Peyer's patch (tissue), 4 donors: ENCODE results near the gene SMG6. TPM values are rescaled to one million over a fixed set of nuclear protein-coding genes. Genes with fewer than 3 reads are reported as not detected.

Experiments
- DNase-seq, 3 donors: peaks; one replicate each; pipeline ENCODE4 v3.0.0-alpha.2; 2017 to 2019
- H3K27ac ChIP-seq, 4 donors: fragments of 200-600 bp; sonication (generic); one replicate each; pipeline ENCODE4 v1.5.1; 2016 to 2019
- H3K27me3 ChIP-seq, 2 donors: fragments of 200-600 bp; sonication (generic); one replicate each; pipeline ENCODE4 v1.5.1; 2019
- H3K36me3 ChIP-seq, 3 donors: fragments of 200-600 bp; sonication (generic); one replicate each; pipeline ENCODE4 v1.5.1; 2016 to 2019
- H3K4me1 ChIP-seq, 4 donors: fragments of 200-600 bp; sonication (generic); one replicate each; pipeline ENCODE4 v1.5.1; 2016 to 2019
- H3K4me3 ChIP-seq, 4 donors: fragments of 200-600 bp; sonication (generic); 1 replicate in 3 of 4; 2 replicates in 1 of 4; pipeline ENCODE4 v1.5.1; 2016 to 2019; ENCODE audit warnings: mild to moderate bottlenecking in 1 of 4
- H3K9me3 ChIP-seq, 4 donors: fragments of 200-600 bp; sonication (generic); one replicate each; pipeline ENCODE4 v1.5.1; 2016 to 2019; ENCODE audit warnings: mild to moderate bottlenecking in 1 of 4
- CTCF ChIP-seq, 6 experiments: fragments of 450-650 bp in 4 of 6; fragments of 200-600 bp in 2 of 6; sonication (generic) in 1 of 6; IDR thresholded peaks; one replicate each; pipeline ENCODE4 v1.5.1; 2017 to 2019; ENCODE audit warnings: antibody characterized with exemption in 6 of 6, mild to moderate bottlenecking in 3 of 6, moderate library complexity in 1 of 6
- POLR2A ChIP-seq, 2 donors: fragments of 450-650 bp; IDR thresholded peaks; one replicate each; pipeline ENCODE4 v1.5.1; 2017; ENCODE audit warnings: antibody characterized with exemption in 2 of 2, mild to moderate bottlenecking in 2 of 2, moderate library complexity in 2 of 2
- total RNA-seq, 4 donors: library from RNA; depleted of rRNA; stranded (reverse); fragments of >200 nt; gene quantifications; one replicate each; pipeline ENCODE4 v1.1.0, GENCODE V29; 2016

The SMG6 gene
- total RNA-seq, 4 donors from 2014 or later, result 33.3 to 139 (median 67.4) TPM

- no peaks in the 10 kb centered on the region for H3K27me3 ChIP-seq
- no peak for DNase-seq
- peaks cover 4 to 13% (median 7%) of the 10 kb centered on the region in 4 donors for H3K4me1 ChIP-seq
- H3K4me3 ChIP-seq, result no peak overlapping the region
- no peak overlapping the region for H3K27ac ChIP-seq
- H3K36me3 ChIP-seq, result peaks cover 0 to 34% (median 0%) of the 10 kb centered on the region in 3 donors
- H3K9me3 ChIP-seq, result no peaks in the 10 kb centered on the region
- TF ChIP-seq POLR2A (IDR thresholded peaks at IDR 0.05) (no peak), CTCF (IDR thresholded peaks at IDR 0.05) (no peak)
Observed at GRCh38 chr17:2034157-2034556, 269.4 kb downstream of the SMG6 start.

GRCh38 chr17:2033153-2033552 is 270.4 kb downstream of the SMG6 start:
- DNase-seq, result no peak
- no peak overlapping the region for H3K4me3 ChIP-seq
- H3K27ac ChIP-seq, result no peak overlapping the region
- TF ChIP-seq POLR2A (IDR thresholded peaks at IDR 0.05) (no peak), CTCF (IDR thresholded peaks at IDR 0.05) (no peak)
- peaks cover 0 to 29% (median 0%) of the 10 kb centered on the region in 3 donors for H3K36me3 ChIP-seq
- H3K27me3 ChIP-seq, result no peaks in the 10 kb centered on the region
- H3K4me1 ChIP-seq, result peaks cover 4 to 13% (median 7%) of the 10 kb centered on the region in 4 donors
- H3K9me3 ChIP-seq, result no peaks in the 10 kb centered on the region

GRCh38 chr17:2030779-2031163 is 272.8 kb downstream of the SMG6 start:
- Histone ChIP-seq H3K27me3 (peaks cover 0 to 2% of the 10 kb centered on the region in 2 donors), H3K27ac (peak overlapping the region in 3 of 4 donors; percentile 8 to 80 (median 47)), H3K9me3 (no peaks in the 10 kb centered on the region), H3K36me3 (peaks cover 0 to 7% (median 0%) of the 10 kb centered on the region in 3 donors), H3K4me3 (peak overlapping the region; percentile 84 to 96 (median 88)), H3K4me1 (peaks cover 4 to 18% (median 10%) of the 10 kb centered on the region in 4 donors)
- DNase-seq, result no peak
- TF ChIP-seq CTCF (IDR thresholded peaks at IDR 0.05) (peak in 4 of 6 experiments; percentile 28 to 49 (median 46)), POLR2A (IDR thresholded peaks at IDR 0.05) (no peak)

- Histone ChIP-seq H3K4me1 (peaks cover 4 to 24% (median 14%) of the 10 kb centered on the region in 4 donors), H3K36me3 (peaks cover 0 to 7% (median 0%) of the 10 kb centered on the region in 3 donors), H3K27ac (peak within 1 kb of the TSS; percentile 8 to 80 (median 52)), H3K4me3 (peak within 1 kb of the TSS; percentile 84 to 96 (median 88)), H3K27me3 (peaks cover 0 to 8% of the 10 kb centered on the region in 2 donors), H3K9me3 (no peaks in the 10 kb centered on the region)
- TF ChIP-seq CTCF (IDR thresholded peaks at IDR 0.05), result peak in 2 of 6 experiments; percentile 22 to 24
- TF ChIP-seq POLR2A (IDR thresholded peaks at IDR 0.05), result peak in 1 of 2 donors; percentile 29
- peak; percentile 82 to 92 (median 89) for DNase-seq
Observed at GRCh38 chr17:2029911-2030778, 273.4 kb downstream of the SMG6 start, which contains the start of gene DPH1. Gene DPH1, plus strand, starts transcription at chr17:2030153. Its CDS starts 17 bp downstream, at chr17:2030170.

GRCh38 chr17:2028737-2029136 is 274.8 kb downstream of the SMG6 start:
- TF ChIP-seq CTCF (IDR thresholded peaks at IDR 0.05) (no peak), POLR2A (IDR thresholded peaks at IDR 0.05) (no peak)
- Histone ChIP-seq H3K4me1 (peaks cover 4 to 38% (median 26%) of the 10 kb centered on the region in 4 donors), H3K9me3 (no peaks in the 10 kb centered on the region), H3K4me3 (no peak overlapping the region), H3K27ac (no peak overlapping the region), H3K36me3 (peaks cover 0 to 3% (median 0%) of the 10 kb centered on the region in 3 donors), H3K27me3 (peaks cover 0 to 21% of the 10 kb centered on the region in 2 donors)
- DNase-seq, result no peak
